Right atrium auricular region (tissue), 2 donors: ENCODE measurements around the gene LDLRAD3. TPM values are rescaled to one million over a fixed set of nuclear protein-coding genes. Genes with fewer than 3 reads are reported as not detected.
"Not testable (repeated sequence)": the region's sequence is repeated elsewhere in the genome, so short reads cannot be mapped to it uniquely, and the experiment has no call there.

Experiments
- DNase-seq: peaks from one replicate; pipeline ENCODE4 v3.0.0-alpha.2; 2019; ENCODE audit warnings: low spot score
- H3K27ac ChIP-seq, 2 donors: fragments of 200-600 bp; sonication (generic); 1 replicate in 1 of 2; 2 replicates in 1 of 2; pipeline ENCODE4 v1.5.1; 2016 to 2019
- H3K27me3 ChIP-seq, 2 donors: fragments of 200-600 bp; sonication (generic); one replicate each; pipeline versions ENCODE4 v1.5.1 to v1.6.0; 2017 to 2019
- H3K36me3 ChIP-seq: fragments of 200-600 bp; sonication (generic); one replicate; pipeline ENCODE4 v1.5.1; 2016
- H3K4me1 ChIP-seq, 2 donors: fragments of 200-600 bp; sonication (generic); one replicate each; pipeline versions ENCODE4 v1.5.1 to v1.6.0; 2017 to 2019
- H3K4me3 ChIP-seq, 2 donors: fragments of 200-600 bp; sonication (generic); 1 replicate in 1 of 2; 2 replicates in 1 of 2; pipeline ENCODE4 v1.5.1; 2017 to 2019; ENCODE audit warnings: mild to moderate bottlenecking in 1 of 2, moderate library complexity in 1 of 2
- H3K9me3 ChIP-seq, 2 donors: fragments of 200-600 bp; sonication (generic); one replicate each; pipeline ENCODE4 v1.5.1; 2019
- CTCF ChIP-seq, 2 donors: fragments of 200-600 bp; sonication (generic); IDR thresholded peaks; one replicate each; pipeline ENCODE4 v1.5.1; 2019; ENCODE audit warnings: antibody characterized with exemption in 2 of 2
- total RNA-seq, 2 donors: library from RNA; depleted of rRNA; stranded (reverse); fragments of >200 nt; gene quantifications; one replicate each; pipeline ENCODE4 v1.1.0, GENCODE V29; 2016

LDLRAD3 gene
- total RNA-seq, 2 donors from 2014 or later, result 3.6 to 7.0 TPM

DNA sequence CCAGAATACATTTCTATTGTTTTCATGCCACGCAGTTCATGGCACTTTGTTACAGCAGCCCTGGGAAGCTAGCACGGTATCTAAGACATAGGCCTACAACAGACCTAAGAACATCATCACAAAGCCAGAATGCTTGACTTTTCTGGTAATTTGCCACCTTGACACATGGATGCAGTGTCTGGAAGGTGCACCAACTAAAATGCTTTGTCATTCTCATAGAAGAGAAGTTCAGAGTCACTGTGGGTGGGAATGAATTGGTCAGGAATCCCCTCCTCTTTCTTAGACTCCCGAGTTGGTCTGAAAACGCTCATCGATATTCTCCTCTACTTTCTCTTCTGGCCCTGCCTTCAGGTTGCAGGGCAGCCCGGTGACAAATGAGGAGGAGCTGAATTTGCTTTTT, 223.9 kb downstream of the LDLRAD3 start:
- H3K9me3 ChIP-seq, result peaks cover 0 to 9% of the 10 kb centered on the region in 2 donors
- DNase-seq, result no peak
- H3K27ac ChIP-seq, result no peak overlapping the region
- H3K27me3 ChIP-seq, result no peaks in the 10 kb centered on the region
- TF ChIP-seq CTCF (IDR thresholded peaks at IDR 0.05), result no peak
- peaks cover 0 to 8% of the 10 kb centered on the region in 2 donors for H3K4me1 ChIP-seq
- H3K36me3 ChIP-seq, result no peaks in the 10 kb centered on the region
- no peak overlapping the region for H3K4me3 ChIP-seq

- no peak for DNase-seq
- no peak for TF ChIP-seq CTCF (IDR thresholded peaks at IDR 0.05)
- Histone ChIP-seq H3K4me3 (no peak overlapping the region), H3K4me1 (no peaks in the 10 kb centered on the region), H3K36me3 (no peaks in the 10 kb centered on the region), H3K27ac (no peak overlapping the region), H3K9me3 (no peaks in the 10 kb centered on the region), H3K27me3 (no peaks in the 10 kb centered on the region)
These were observed 234.0 kb downstream of the LDLRAD3 start for GRCh38 chr11:36177836-36178235.

DNA sequence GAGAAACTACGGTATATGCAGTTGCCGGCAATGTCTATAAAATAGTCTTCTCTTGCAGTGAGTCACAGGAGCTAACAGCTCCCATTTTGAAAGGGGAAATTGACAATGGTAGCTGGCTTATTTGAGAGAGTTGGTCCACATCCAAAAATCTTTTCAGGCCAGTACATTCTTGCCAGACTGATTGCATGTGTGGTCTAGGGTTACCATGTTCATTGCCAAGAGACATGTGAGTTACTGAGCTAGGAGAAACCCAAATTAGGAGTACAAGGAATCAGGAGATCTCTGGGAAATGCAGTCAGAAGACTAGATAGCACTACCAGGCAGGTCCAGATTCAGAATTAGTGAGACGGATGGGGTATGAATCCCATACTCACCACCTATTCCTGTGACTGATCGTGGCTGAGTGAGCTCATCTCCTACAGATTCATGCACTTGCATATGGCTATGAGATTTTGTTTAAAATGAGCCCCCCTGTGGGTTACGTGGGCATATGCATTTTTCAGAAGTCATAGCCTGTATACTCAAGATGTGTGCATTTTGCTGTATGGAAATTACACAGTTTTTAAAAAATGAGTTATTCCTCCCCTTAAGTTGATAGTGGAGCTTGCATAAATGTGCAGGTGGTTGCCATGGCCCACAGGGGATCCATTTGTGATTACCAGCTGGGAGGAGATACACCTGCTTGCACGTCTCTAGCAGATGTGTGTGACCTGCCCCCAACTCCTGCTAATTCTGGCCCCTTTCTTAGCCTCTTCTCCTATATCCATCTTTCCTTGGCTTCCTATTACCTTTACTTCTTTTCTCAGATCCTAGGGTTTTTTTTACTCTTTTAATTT, 242.7 kb downstream of the LDLRAD3 start:
- H3K4me1 ChIP-seq, result no peaks in the 10 kb centered on the region
- H3K9me3 ChIP-seq, result no peaks in the 10 kb centered on the region
- H3K36me3 ChIP-seq, result no peaks in the 10 kb centered on the region
- DNase-seq, result no peak
- H3K27ac ChIP-seq, result no peak overlapping the region
- H3K27me3 ChIP-seq, result no peaks in the 10 kb centered on the region
- no peak for TF ChIP-seq CTCF (IDR thresholded peaks at IDR 0.05)
- H3K4me3 ChIP-seq, result no peak overlapping the region

DNA sequence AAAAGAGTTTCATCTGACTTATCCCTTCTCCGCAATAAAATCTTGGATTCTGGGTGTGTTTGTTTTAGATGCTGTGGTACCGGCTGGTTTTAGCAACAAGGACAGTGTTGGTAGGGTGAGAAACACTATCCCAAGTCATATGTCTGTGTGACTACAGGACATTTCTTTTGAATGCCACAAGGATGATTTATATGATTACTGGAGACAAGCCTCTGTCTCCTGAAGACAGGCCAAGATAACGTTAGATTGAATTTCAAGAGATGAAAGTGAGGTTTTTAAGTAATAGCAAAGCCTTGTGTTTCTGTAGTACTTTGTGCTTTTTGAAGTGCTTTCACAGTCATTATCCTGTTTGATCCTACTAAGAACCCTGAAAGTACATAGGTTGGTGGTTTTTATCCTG, 243.8 kb downstream of the LDLRAD3 start:
- no peaks in the 10 kb centered on the region for H3K36me3 ChIP-seq
- no peak overlapping the region for H3K27ac ChIP-seq
- TF ChIP-seq CTCF (IDR thresholded peaks at IDR 0.05), result no peak
- H3K27me3 ChIP-seq, result no peaks in the 10 kb centered on the region
- no peak for DNase-seq
- H3K4me3 ChIP-seq, result no peak overlapping the region
- no peaks in the 10 kb centered on the region for H3K9me3 ChIP-seq
- H3K4me1 ChIP-seq, result no peaks in the 10 kb centered on the region

DNA sequence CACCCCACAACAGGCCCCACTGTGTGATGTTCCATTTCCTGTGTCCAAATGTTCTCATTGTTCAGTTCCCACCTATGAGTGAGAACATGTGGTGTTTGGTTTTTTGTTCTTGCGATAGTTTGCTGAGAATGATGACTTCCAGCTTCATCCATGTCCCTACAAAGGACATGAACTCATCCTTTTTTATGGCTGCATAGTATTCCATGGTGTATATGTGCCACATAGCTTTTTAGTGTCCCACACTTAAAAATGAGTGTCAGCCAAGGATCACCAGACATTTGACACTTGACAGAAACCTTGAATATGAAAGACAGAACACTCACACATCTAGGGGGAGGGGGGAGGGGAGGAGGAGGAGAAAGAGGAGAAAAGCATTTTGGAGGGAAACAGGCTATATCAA, 245.9 kb downstream of the LDLRAD3 start:
- DNase-seq, result not testable (repeated sequence)

GRCh38 chr11:36191941-36192340, 248.1 kb downstream of the LDLRAD3 start:
- no peak for TF ChIP-seq CTCF (IDR thresholded peaks at IDR 0.05)
- DNase-seq, result no peak

More for the DNA sequence above, 245.9 kb downstream of the LDLRAD3 start:
- H3K4me3 ChIP-seq, H3K9me3 ChIP-seq, H3K27ac ChIP-seq, H3K27me3 ChIP-seq, H3K4me1 ChIP-seq, H3K36me3 ChIP-seq: not testable (repeated sequence)

More at GRCh38 chr11:36191941-36192340, 248.1 kb downstream of the LDLRAD3 start:
- Histone ChIP-seq H3K36me3 (no peaks in the 10 kb centered on the region), H3K4me1 (peaks cover 0 to 9% of the 10 kb centered on the region in 2 donors), H3K27me3 (no peaks in the 10 kb centered on the region), H3K4me3 (no peak overlapping the region), H3K9me3 (no peaks in the 10 kb centered on the region), H3K27ac (no peak overlapping the region)
